HEK293 (cell line): ENCODE measurements around the gene CLDN8.

Experiments
- CTCF ChIA-PET: fragments of 350-600 bp; formaldehyde crosslinking; extraction: SDS; loops from one replicate; lab custom pipeline; 2021; ENCODE audit warnings: antibody characterized with exemption; lab: Yijun Ruan, JAX
- POLR2A ChIA-PET: fragments of 300-600 bp; formaldehyde crosslinking; extraction: SDS; loops from one replicate; lab custom pipeline; 2020; ENCODE audit warnings: antibody characterized with exemption, inconsistent platforms; lab: Yijun Ruan, JAX
- H3K27ac ChIP-seq: fragments of 200-500 bp; sonication (Bioruptor generic); 2 replicates; pipeline ENCODE4 v1.5.1; 2014; ENCODE audit warnings: low read depth, low read length, control low read depth, inconsistent platforms; ENCODE audit errors: extremely low read depth
- H3K36me3 ChIP-seq, 2 experiments: fragments of 200-500 bp in 1 of 2; sonication (Bioruptor generic) in 1 of 2; 1 replicate in 1 of 2; 2 replicates in 1 of 2; pipeline ENCODE4 v1.5.1; 2014 to 2017; ENCODE audit warnings: inconsistent platforms in 2 of 2, low read length in 2 of 2; ENCODE audit not compliant: control insufficient read depth in 2 of 2, insufficient read depth in 1 of 2
- H3K4me1 ChIP-seq: fragments of 200-500 bp; sonication (Bioruptor generic); 2 replicates; pipeline ENCODE4 v1.5.1; 2014; ENCODE audit warnings: mild to moderate bottlenecking, low read length, inconsistent platforms; ENCODE audit not compliant: control insufficient read depth, insufficient read depth
- H3K4me3 ChIP-seq: 2 replicates; pipeline ENCODE4 v1.5.1; 2011; ENCODE audit warnings: low read depth, mild to moderate bottlenecking, control low read depth, low read length, moderate library complexity
- H3K9me3 ChIP-seq: fragments of 200-500 bp; sonication (Bioruptor generic); 2 replicates; pipeline ENCODE4 v1.5.1; 2014; ENCODE audit warnings: low read depth, low read length, inconsistent platforms; ENCODE audit not compliant: control insufficient read depth, insufficient read depth
- BCL11B ChIP-seq: fragments of 450-650 bp; formaldehyde crosslinking; IDR thresholded peaks from 2 replicates; pipeline ENCODE4 v1.5.1; 2016; ENCODE audit warnings: low read depth, missing biosample characterization, missing genetic modification characterization
- GLIS2 ChIP-seq: fragments of 450-650 bp; formaldehyde crosslinking; IDR thresholded peaks from 2 replicates; pipeline ENCODE4 v1.5.1; 2016; ENCODE audit warnings: missing biosample characterization, missing genetic modification characterization
- HOXC10 ChIP-seq: sonication (generic); formaldehyde crosslinking; IDR thresholded peaks from 2 replicates; pipeline ENCODE4 v1.8.1; 2023; ENCODE audit warnings: mild to moderate bottlenecking, missing genetic modification reagents
- IKZF3 ChIP-seq: fragments of 450-650 bp; IDR thresholded peaks from 2 replicates; pipeline ENCODE4 v1.5.0; 2018; ENCODE audit warnings: missing biosample characterization, mild to moderate bottlenecking, missing genetic modification characterization, moderate library complexity
- KLF7 ChIP-seq: fragments of 450-650 bp; formaldehyde crosslinking; IDR thresholded peaks from 2 replicates; pipeline ENCODE4 v1.5.1; 2016; ENCODE audit warnings: missing biosample characterization, missing genetic modification characterization, borderline replicate concordance
- MYNN ChIP-seq: fragments of 450-650 bp; formaldehyde crosslinking; IDR thresholded peaks from 2 replicates; pipeline ENCODE4 v1.5.1; 2016; ENCODE audit warnings: missing biosample characterization, missing genetic modification characterization, borderline replicate concordance
- MZF1 ChIP-seq: fragments of 450-650 bp; formaldehyde crosslinking; IDR thresholded peaks from 2 replicates; pipeline ENCODE4 v1.5.1; 2017; ENCODE audit warnings: missing biosample characterization, missing genetic modification characterization, borderline replicate concordance
- SCRT1 ChIP-seq: fragments of 450-650 bp; formaldehyde crosslinking; IDR thresholded peaks from 2 replicates; pipeline ENCODE4 v1.5.1; 2016; ENCODE audit warnings: missing biosample characterization, missing genetic modification characterization, borderline replicate concordance
- SCRT2 ChIP-seq: fragments of 450-650 bp; formaldehyde crosslinking; IDR thresholded peaks from 2 replicates; pipeline ENCODE4 v1.5.1; 2016; ENCODE audit warnings: missing biosample characterization, missing genetic modification characterization
- SETDB1 ChIP-seq: IDR thresholded peaks from one replicate; pipeline ENCODE4 v1.6.1; 2017; ENCODE audit warnings: mild to moderate bottlenecking, low read length, moderate library complexity, mixed read lengths; ENCODE audit not compliant: insufficient read length
- ZBTB17 ChIP-seq: fragments of 450-650 bp; formaldehyde crosslinking; IDR thresholded peaks from 2 replicates; pipeline ENCODE4 v1.5.1; 2016; ENCODE audit warnings: missing biosample characterization, missing genetic modification characterization
- ZBTB21 ChIP-seq: fragments of 450-650 bp; formaldehyde crosslinking; IDR thresholded peaks from 2 replicates; pipeline ENCODE4 v1.5.1; 2017; ENCODE audit warnings: missing biosample characterization, missing genetic modification characterization
- ZBTB8A ChIP-seq: fragments of 450-650 bp; formaldehyde crosslinking; IDR thresholded peaks from 2 replicates; pipeline ENCODE4 v1.5.1; 2016; ENCODE audit warnings: missing biosample characterization, missing genetic modification characterization
- ZNF184 ChIP-seq: fragments of 450-650 bp; IDR thresholded peaks from 2 replicates; pipeline ENCODE4 v1.5.1; 2018; ENCODE audit warnings: missing biosample characterization, mild to moderate bottlenecking, missing genetic modification characterization
- ZNF214 ChIP-seq: fragments of 450-650 bp; formaldehyde crosslinking; IDR thresholded peaks from 2 replicates; pipeline ENCODE4 v1.5.1; 2017; ENCODE audit warnings: missing biosample characterization, mild to moderate bottlenecking, missing genetic modification characterization, borderline replicate concordance
- ZNF37A ChIP-seq: fragments of 450-650 bp; IDR thresholded peaks from 2 replicates; pipeline ENCODE4 v1.5.1; 2018; ENCODE audit warnings: missing biosample characterization, missing genetic modification characterization
- ZNF394 ChIP-seq: fragments of 450-650 bp; formaldehyde crosslinking; IDR thresholded peaks from 2 replicates; pipeline ENCODE4 v1.5.1; 2016; ENCODE audit warnings: missing biosample characterization, missing genetic modification characterization, mild to moderate bottlenecking, moderate library complexity, borderline replicate concordance
- ZNF555 ChIP-seq: fragments of 450-650 bp; formaldehyde crosslinking; conservative IDR thresholded peaks from 2 replicates; pipeline ENCODE4 v1.5.1; 2017; ENCODE audit warnings: missing biosample characterization, mild to moderate bottlenecking, missing genetic modification characterization, inconsistent platforms
- ZNF558 ChIP-seq: fragments of 450-650 bp; formaldehyde crosslinking; IDR thresholded peaks from 2 replicates; pipeline ENCODE4 v1.5.1; 2016; ENCODE audit warnings: missing biosample characterization, missing genetic modification characterization
- ZNF560 ChIP-seq: fragments of 450-650 bp; formaldehyde crosslinking; IDR thresholded peaks from 2 replicates; pipeline ENCODE4 v1.5.1; 2017; ENCODE audit warnings: missing biosample characterization, missing genetic modification characterization, borderline replicate concordance
- ZNF600 ChIP-seq: fragments of 450-650 bp; formaldehyde crosslinking; IDR thresholded peaks from 2 replicates; pipeline ENCODE4 v1.5.1; 2016; ENCODE audit warnings: missing biosample characterization, missing genetic modification characterization
- ZNF621 ChIP-seq: fragments of 450-650 bp; formaldehyde crosslinking; IDR thresholded peaks from 2 replicates; pipeline ENCODE4 v1.5.1; 2017; ENCODE audit warnings: missing biosample characterization, missing genetic modification characterization
- ZNF626 ChIP-seq: fragments of 450-650 bp; sonication (Bioruptor Pico); formaldehyde crosslinking; IDR thresholded peaks from 2 replicates; pipeline ENCODE4 v1.5.1; 2018; ENCODE audit warnings: missing biosample characterization, missing genetic modification characterization, inconsistent platforms
- ZNF658 ChIP-seq: fragments of 450-650 bp; formaldehyde crosslinking; IDR thresholded peaks from 2 replicates; pipeline ENCODE4; 2016; ENCODE audit warnings: missing biosample characterization, missing genetic modification characterization
- TF ChIP-seq, protein P1 (sequence below): fragments of 450-650 bp; formaldehyde crosslinking; IDR thresholded peaks from 2 replicates; pipeline ENCODE4 v1.5.1; 2016; ENCODE audit warnings: missing biosample characterization, missing genetic modification characterization, borderline replicate concordance
- TF ChIP-seq, protein P2 (sequence below): fragments of 450-650 bp; formaldehyde crosslinking; IDR thresholded peaks from 2 replicates; pipeline ENCODE4 v1.5.1; 2016; ENCODE audit warnings: missing biosample characterization, missing genetic modification characterization

The CLDN8 gene

DNA sequence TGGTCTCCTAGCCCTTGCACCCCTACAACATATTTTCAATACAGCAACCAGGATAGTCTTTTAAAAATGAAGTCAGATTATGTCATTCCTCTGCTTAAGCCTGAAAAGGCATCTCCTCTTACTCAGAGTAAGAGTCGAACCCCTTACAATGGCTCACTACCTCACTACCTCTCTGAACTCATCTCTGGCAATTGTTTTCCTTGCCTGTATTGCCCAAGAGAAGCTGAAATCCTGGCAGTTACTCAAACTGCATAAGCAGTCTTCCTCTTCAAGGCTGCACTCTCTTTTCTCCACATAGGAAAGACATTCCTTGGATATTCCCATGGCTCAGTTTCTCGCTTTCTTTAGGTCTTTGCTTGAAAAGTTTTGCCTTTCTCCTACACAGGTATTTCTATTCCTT, 22.7 kb downstream of the CLDN8 start:
- POLR2A ChIA-PET: no interaction called here
- no peaks in the 10 kb centered on the region for H3K9me3 ChIP-seq
- no peaks in the 10 kb centered on the region for H3K4me1 ChIP-seq
- no peaks in the 10 kb centered on the region for H3K36me3 ChIP-seq
- H3K27ac ChIP-seq: no peak overlapping the region
- CTCF ChIA-PET: interaction anchor here (0.5 to 9.4 kb wide), 6 partner anchors 13 to 733 kb away, joined by 3 to 100 read pairs (median 9); no protein-coding TSS in a partner anchor
- H3K4me3 ChIP-seq: no peak overlapping the region
- TF ChIP-seq SETDB1 (no peak), KLF7 (tag by site-specific recombination) (no peak), ZNF184 (tag by site-specific recombination) (no peak), GLIS2 (tag by site-specific recombination) (no peak), ZNF600 (tag by site-specific recombination) (no peak), ZBTB8A (tag by site-specific recombination) (no peak), MYNN (tag by site-specific recombination) (no peak), SCRT1 (tag by site-specific recombination) (no peak), ZNF394 (tag by site-specific recombination) (no peak), ZNF560 (tag by site-specific recombination) (no peak), IKZF3 (tag by site-specific recombination) (no peak)

DNA sequence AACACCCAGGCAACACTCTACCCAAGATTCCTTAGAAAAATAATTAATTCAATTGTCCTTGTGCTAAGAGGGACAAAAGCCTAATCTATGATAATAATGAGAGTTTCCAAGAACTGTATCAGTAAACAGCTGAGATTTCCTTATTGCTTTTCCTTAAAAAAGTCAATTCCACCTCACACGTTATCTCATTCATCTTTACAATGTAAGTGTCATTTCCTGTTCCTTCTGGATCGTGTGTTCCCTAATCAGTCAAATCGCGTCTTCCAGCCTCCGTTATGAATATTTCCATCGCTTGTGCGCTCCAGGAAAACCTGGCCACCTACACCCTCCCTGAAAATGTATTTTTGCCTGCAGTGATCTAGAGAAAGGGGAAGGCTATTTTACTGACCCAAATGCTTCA, 25.3 kb downstream of the CLDN8 start:
- Histone ChIP-seq H3K4me1 (no peaks in the 10 kb centered on the region), H3K9me3 (no peaks in the 10 kb centered on the region), H3K36me3 (no peaks in the 10 kb centered on the region), H3K4me3 (no peak overlapping the region), H3K27ac (no peak overlapping the region)
- ChIA-PET POLR2A (no interaction called here), CTCF (interaction anchor here (9.4 kb wide), 1 partner anchor 146 kb away, joined by 100 read pairs; no protein-coding TSS in a partner anchor)
- TF ChIP-seq MZF1 (tag by site-specific recombination) (no peak), ZNF658 (tag by site-specific recombination) (no peak), ZBTB21 (tag by site-specific recombination) (no peak), ZBTB17 (tag by site-specific recombination) (no peak), ZNF214 (tag by site-specific recombination) (no peak), ZNF558 (tag by site-specific recombination) (no peak), ZNF621 (tag by site-specific recombination) (no peak), HOXC10 (CRISPR knock-in tag) (no peak), ZNF626 (tag by site-specific recombination) (no peak), ZNF555 (tag by site-specific recombination) (no peak), SETDB1 (no peak), SCRT2 (tag by site-specific recombination) (no peak), BCL11B (no peak), ZNF37A (no peak)
- TF ChIP-seq, protein P1, sequence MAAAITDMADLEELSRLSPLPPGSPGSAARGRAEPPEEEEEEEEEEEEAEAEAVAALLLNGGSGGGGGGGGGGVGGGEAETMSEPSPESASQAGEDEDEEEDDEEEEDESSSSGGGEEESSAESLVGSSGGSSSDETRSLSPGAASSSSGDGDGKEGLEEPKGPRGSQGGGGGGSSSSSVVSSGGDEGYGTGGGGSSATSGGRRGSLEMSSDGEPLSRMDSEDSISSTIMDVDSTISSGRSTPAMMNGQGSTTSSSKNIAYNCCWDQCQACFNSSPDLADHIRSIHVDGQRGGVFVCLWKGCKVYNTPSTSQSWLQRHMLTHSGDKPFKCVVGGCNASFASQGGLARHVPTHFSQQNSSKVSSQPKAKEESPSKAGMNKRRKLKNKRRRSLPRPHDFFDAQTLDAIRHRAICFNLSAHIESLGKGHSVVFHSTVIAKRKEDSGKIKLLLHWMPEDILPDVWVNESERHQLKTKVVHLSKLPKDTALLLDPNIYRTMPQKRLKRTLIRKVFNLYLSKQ (tag by site-specific recombination): no peak
- TF ChIP-seq, protein P2, sequence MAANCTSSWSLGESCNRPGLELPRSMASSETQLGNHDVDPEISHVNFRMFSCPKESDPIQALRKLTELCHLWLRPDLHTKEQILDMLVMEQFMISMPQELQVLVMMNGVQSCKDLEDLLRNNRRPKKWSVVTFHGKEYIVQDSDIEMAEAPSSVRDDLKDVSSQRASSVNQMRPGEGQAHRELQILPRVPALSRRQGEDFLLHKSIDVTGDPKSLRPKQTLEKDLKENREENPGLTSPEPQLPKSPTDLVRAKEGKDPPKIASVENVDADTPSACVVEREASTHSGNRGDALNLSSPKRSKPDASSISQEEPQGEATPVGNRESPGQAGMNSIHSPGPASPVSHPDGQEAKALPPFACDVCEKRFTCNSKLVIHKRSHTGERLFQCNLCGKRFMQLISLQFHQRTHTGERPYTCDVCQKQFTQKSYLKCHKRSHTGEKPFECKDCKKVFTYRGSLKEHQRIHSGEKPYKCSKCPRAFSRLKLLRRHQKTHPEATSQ (tag by site-specific recombination): no peak
